HepG2 (cell line): ENCODE results near the gene PMM2. TPM values are rescaled to one million over a fixed set of nuclear protein-coding genes. Genes with fewer than 3 reads are reported as not detected.

ENCODE experiments used
- ARID5B ChIP-seq: IDR thresholded peaks from 2 replicates; pipeline ENCODE4 v1.4.0; 2020; ENCODE audit warnings: mild to moderate bottlenecking, missing genetic modification reagents
- DR1 ChIP-seq: sonication (generic); formaldehyde crosslinking; IDR thresholded peaks from 2 replicates; pipeline ENCODE4 v1.8.0; 2021; ENCODE audit warnings: mild to moderate bottlenecking, missing genetic modification reagents, inconsistent platforms
- ELF3 ChIP-seq: IDR thresholded peaks from 2 replicates; pipeline ENCODE4 v1.6.1; 2016; ENCODE audit warnings: missing genetic modification reagents, missing compliant biosample characterization
- GATAD1 ChIP-seq: IDR thresholded peaks from 2 replicates; pipeline ENCODE4 v1.6.1; 2016; ENCODE audit warnings: missing genetic modification reagents, missing compliant biosample characterization
- JUN ChIP-seq: sonication (generic); formaldehyde crosslinking; IDR thresholded peaks from 2 replicates; pipeline ENCODE4 v1.4.0; 2020; ENCODE audit warnings: mild to moderate bottlenecking, missing genetic modification reagents
- KLF12 ChIP-seq: sonication (generic); formaldehyde crosslinking; IDR thresholded peaks from 2 replicates; pipeline ENCODE4 v1.4.0; 2020; ENCODE audit warnings: missing genetic modification reagents, borderline replicate concordance
- PBX3 ChIP-seq: sonication (generic); formaldehyde crosslinking; IDR thresholded peaks from 2 replicates; pipeline ENCODE4 v1.8.1; 2023; ENCODE audit warnings: missing genetic modification reagents, inconsistent platforms, borderline replicate concordance
- RFX5 ChIP-seq: IDR thresholded peaks from 2 replicates; pipeline ENCODE4 v1.6.1; 2011; ENCODE audit warnings: low read depth, low read length, improper control_type of control experiment
- SIN3B ChIP-seq: fragments of 150-350 bp; IDR thresholded peaks from 2 replicates; pipeline ENCODE4 v1.6.1; 2014; ENCODE audit warnings: low read length
- SRSF4 ChIP-seq: fragments of 200-400 bp; formaldehyde crosslinking; IDR thresholded peaks from one replicate; pipeline ENCODE4 v1.6.1; 2018; ENCODE audit warnings: mild to moderate bottlenecking, low read depth, low read length, moderate library complexity; ENCODE audit not compliant: poor library complexity, severe bottlenecking
- USF2 ChIP-seq, 2 experiments: sonication (generic) in 1 of 2; formaldehyde crosslinking in 1 of 2; IDR thresholded peaks; 2 replicates each; pipeline versions ENCODE4 v1.5.1 to v1.6.1; 2011 to 2020; ENCODE audit warnings: borderline replicate concordance in 1 of 2, low read depth in 1 of 2, low read length in 1 of 2, mild to moderate bottlenecking in 1 of 2, missing genetic modification reagents in 1 of 2, moderate library complexity in 1 of 2
- ZNF17 ChIP-seq: sonication (generic); formaldehyde crosslinking; IDR thresholded peaks from 2 replicates; pipeline ENCODE4 v1.5.0; 2020; ENCODE audit warnings: mild to moderate bottlenecking, missing genetic modification reagents
- ZNF451 ChIP-seq: sonication (generic); formaldehyde crosslinking; IDR thresholded peaks from 2 replicates; pipeline ENCODE4 v1.5.0; 2020; ENCODE audit warnings: mild to moderate bottlenecking, missing genetic modification reagents
- ZNF558 ChIP-seq: sonication (generic); formaldehyde crosslinking; IDR thresholded peaks from 2 replicates; pipeline ENCODE4 v1.9.0; 2022; ENCODE audit warnings: mild to moderate bottlenecking, missing genetic modification reagents, borderline replicate concordance
- ZNF639 ChIP-seq: conservative IDR thresholded peaks from 2 replicates; pipeline ENCODE4 v1.6.1; 2018; ENCODE audit warnings: missing genetic modification reagents
- ZNF703 ChIP-seq: sonication (generic); formaldehyde crosslinking; IDR thresholded peaks from 2 replicates; pipeline ENCODE4 v1.5.1; 2020; ENCODE audit warnings: missing genetic modification reagents, mild to moderate bottlenecking, moderate library complexity, borderline replicate concordance
- ZNF768 ChIP-seq: sonication (generic); formaldehyde crosslinking; IDR thresholded peaks from 2 replicates; pipeline ENCODE4 v1.4.0; 2020; ENCODE audit warnings: missing genetic modification reagents
- ZNF773 ChIP-seq: sonication (generic); formaldehyde crosslinking; IDR thresholded peaks from 2 replicates; pipeline ENCODE4 v1.4.0; 2020; ENCODE audit warnings: missing genetic modification reagents, borderline replicate concordance
- ZNF850 ChIP-seq: sonication (generic); formaldehyde crosslinking; conservative IDR thresholded peaks from 2 replicates; pipeline ENCODE4 v1.9.0; 2021; ENCODE audit warnings: mild to moderate bottlenecking, missing genetic modification reagents
- polyA plus RNA-seq, 8 experiments: library from polyadenylated mRNA; depleted of rRNA in 3 of 8; stranded (reverse) in 7 of 8; unstranded in 1 of 8; fragments of >200 nt; fragmentation: Illumina TruSeq in 4 of 8; extraction: Trizol in 4 of 8; gene quantifications; 2 replicates each; pipeline versions ENCODE4 v1.2.1 to v1.2.3, GENCODE V29; 2011 to 2016; ENCODE audit warnings: low read depth in 4 of 8, missing spikeins in 1 of 8, mixed read lengths in 1 of 8; ENCODE audit not compliant: insufficient read depth in 1 of 8
- total RNA-seq, 5 experiments: library from RNA; depleted of rRNA; stranded (reverse); fragments of >200 nt; fragmentation: Illumina TruSeq; extraction: Trizol; gene quantifications; 2 replicates each; pipeline ENCODE4 v1.2.3, GENCODE V29; 2016; ENCODE audit warnings: low read depth in 1 of 5

PMM2 gene
- total and polyA plus RNA-seq, 2 of the 13 experiments (the other 11 are each of a cell fraction or from before 2014, with no cell fraction given), result 52.2 to 93.7 TPM

GRCh38 chr16:8859913-8860881, 62.6 kb downstream of the PMM2 start (continued):
- 0 out of 2 replicates have a peak, but pooled peaks have one; percentile 60 for TF ChIP-seq PBX3 (CRISPR knock-in tag)
- no peak for TF ChIP-seq JUN (CRISPR knock-in tag)
- peak; percentile 63; the same call in 1 of the 2 replicates for TF ChIP-seq ZNF703
- 0 out of 2 replicates have a peak, but pooled peaks have one; percentile 51 for TF ChIP-seq ZNF850 (CRISPR knock-in tag)
- no peak; the same call in 1 of the 2 replicates for TF ChIP-seq DR1 (CRISPR knock-in tag)
- TF ChIP-seq GATAD1 (CRISPR knock-in tag), result no peak
- no peak for TF ChIP-seq USF2 (IDR thresholded peaks at IDR 0.05; ENCODE audit: low read depth, low read length)
- no peak for TF ChIP-seq USF2 (CRISPR knock-in tag; IDR thresholded peaks at IDR 0.05; ENCODE audit: borderline replicate concordance)
- TF ChIP-seq ARID5B, result peak; percentile 94
- TF ChIP-seq KLF12 (CRISPR knock-in tag), result peak; percentile 22; the same call in 1 of the 2 replicates
- peak; percentile 87; the same call in 1 of the 2 replicates for TF ChIP-seq ZNF451
- TF ChIP-seq ZNF639 (CRISPR knock-in tag), result peak; percentile 64; the same call in 1 of the 2 replicates
- TF ChIP-seq SIN3B, result no peak
- TF ChIP-seq ELF3 (CRISPR knock-in tag), result peak; percentile 77; the same call in 1 of the 2 replicates
- TF ChIP-seq SRSF4, result no peak
- no peak for TF ChIP-seq RFX5
- TF ChIP-seq ZNF17 (CRISPR knock-in tag), result no peak
- no peak; the same call in 1 of the 2 replicates for TF ChIP-seq ZNF768 (CRISPR knock-in tag)
- TF ChIP-seq ZNF558, result no peak
- TF ChIP-seq ZNF773, result peak; percentile 55; the same call in 1 of the 2 replicates
